ENCODE results near the gene CEP43.

- TF ChIP-seq, protein P1, sequence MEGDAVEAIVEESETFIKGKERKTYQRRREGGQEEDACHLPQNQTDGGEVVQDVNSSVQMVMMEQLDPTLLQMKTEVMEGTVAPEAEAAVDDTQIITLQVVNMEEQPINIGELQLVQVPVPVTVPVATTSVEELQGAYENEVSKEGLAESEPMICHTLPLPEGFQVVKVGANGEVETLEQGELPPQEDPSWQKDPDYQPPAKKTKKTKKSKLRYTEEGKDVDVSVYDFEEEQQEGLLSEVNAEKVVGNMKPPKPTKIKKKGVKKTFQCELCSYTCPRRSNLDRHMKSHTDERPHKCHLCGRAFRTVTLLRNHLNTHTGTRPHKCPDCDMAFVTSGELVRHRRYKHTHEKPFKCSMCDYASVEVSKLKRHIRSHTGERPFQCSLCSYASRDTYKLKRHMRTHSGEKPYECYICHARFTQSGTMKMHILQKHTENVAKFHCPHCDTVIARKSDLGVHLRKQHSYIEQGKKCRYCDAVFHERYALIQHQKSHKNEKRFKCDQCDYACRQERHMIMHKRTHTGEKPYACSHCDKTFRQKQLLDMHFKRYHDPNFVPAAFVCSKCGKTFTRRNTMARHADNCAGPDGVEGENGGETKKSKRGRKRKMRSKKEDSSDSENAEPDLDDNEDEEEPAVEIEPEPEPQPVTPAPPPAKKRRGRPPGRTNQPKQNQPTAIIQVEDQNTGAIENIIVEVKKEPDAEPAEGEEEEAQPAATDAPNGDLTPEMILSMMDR (conservative IDR thresholded peaks at IDR 0.05; ENCODE audit: low read depth, low read length): no peak
- TF ChIP-seq EZH2phosphoT487 (IDR thresholded peaks at IDR 0.05; ENCODE audit: borderline replicate concordance, low read length) (no peak), EZH2 (IDR thresholded peaks at IDR 0.05; ENCODE audit: low read length, unreplicated experiment) (no peak)
Measured at GRCh38 chr6:166987930-166988329, 11.3 kb upstream of the CEP43 start.

Measured in PC-3 (cell line).